Measurements from ENCODE around the gene C22orf39. TPM values are rescaled to one million over a fixed set of nuclear protein-coding genes. Genes with fewer than 3 reads are reported as not detected.

C22orf39 gene
- total and polyA plus RNA-seq, 10 of the 15 experiments (the other 5 are each of a cell fraction or from before 2014, with no cell fraction given): 6.7 to 47.0 (median 26.5) TPM

DNA sequence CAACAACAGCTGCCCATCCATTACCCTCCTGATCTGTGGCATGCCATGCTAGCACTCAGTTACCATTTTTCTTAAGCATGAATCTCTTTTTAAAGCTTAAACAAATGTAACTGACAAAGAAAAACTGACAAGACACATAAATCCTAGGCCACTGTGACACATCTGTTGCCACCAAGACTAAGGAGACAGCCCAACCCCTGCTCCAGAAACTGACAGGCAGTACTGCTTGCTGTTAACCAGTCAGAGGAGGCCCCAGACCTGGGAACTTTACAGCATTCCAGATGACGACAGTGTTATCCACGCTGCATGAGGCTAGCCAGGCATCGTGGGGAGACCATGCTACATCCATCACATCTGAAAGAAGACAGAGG, 49.8 kb downstream of the C22orf39 start:
- no peak overlapping the region for H2AFZ ChIP-seq (ENCODE audit: control insufficient read depth, low read depth, low read length)
- no peaks in the 10 kb centered on the region for H3K9me3 ChIP-seq (replicated peaks; ENCODE audit: control insufficient read depth, insufficient read depth, low read length)
- POLR2A ChIA-PET: no interaction called here
- H3K4me3 ChIP-seq: no peak overlapping the region
- no peaks in the 10 kb centered on the region for H3K4me1 ChIP-seq (ENCODE audit: control insufficient read depth, insufficient read depth, low read length)
- ATAC-seq: no peak
- no peak for DNase-seq (ENCODE audit: low read depth, low spot score)
- H3K36me3 ChIP-seq (ENCODE audit: control insufficient read depth in 2 of 2, insufficient read depth in 2 of 2, low read length in 1 of 2): peaks cover 13 to 25% of the 10 kb centered on the region in 2 experiments; a peak in 3 of 4 replicates
- CTCF ChIA-PET: interaction anchor here (0.8 kb wide), 1 partner anchor 16 kb away, joined by 3 read pairs; no protein-coding TSS in a partner anchor
- no peak for FAIRE-seq
- intact Hi-C loops (cut with micrococcal nuclease; ENCODE audit: unreplicated experiment): no loop called here
- SMC1A ChIA-PET (ENCODE audit: uncharacterized antibody, unreplicated experiment): no interaction called here
- WGBS (ENCODE audit: insufficient coverage, insufficient replicate concordance, low lambda C conversion rate, missing lambda C conversion rate): 96% methylated on average over 3 of the region's 3 CpGs
- RAD21 ChIA-PET (ENCODE audit: unreplicated experiment): no interaction called here
- no peaks in the 10 kb centered on the region for H4K20me1 ChIP-seq (ENCODE audit: control insufficient read depth, insufficient read depth)
- no peak overlapping the region for H3K4me2 ChIP-seq (ENCODE audit: control insufficient read depth, insufficient read depth)
- no peak overlapping the region for H3K9ac ChIP-seq (ENCODE audit: control insufficient read depth, insufficient read depth, low read length)
- no TSS peak for BruUV-seq (replicated peaks)
- no peak overlapping the region for H3K27ac ChIP-seq (ENCODE audit: control insufficient read depth, insufficient read depth)
- in situ Hi-C loops (cut with MboI): no loop called here
- H3K27me3 ChIP-seq (replicated peaks in 1 of 2; ENCODE audit: control insufficient read depth in 2 of 2, insufficient read depth in 2 of 2, low read length in 1 of 2): no peaks in the 10 kb centered on the region
- H3K79me2 ChIP-seq (ENCODE audit: control insufficient read depth, insufficient read depth, low read length): no peaks in the 10 kb centered on the region
- TF ChIP-seq TCF3 (IDR thresholded peaks at IDR 0.05; ENCODE audit: borderline replicate concordance, insufficient read depth, low read depth, low read length): no peak

DNA sequence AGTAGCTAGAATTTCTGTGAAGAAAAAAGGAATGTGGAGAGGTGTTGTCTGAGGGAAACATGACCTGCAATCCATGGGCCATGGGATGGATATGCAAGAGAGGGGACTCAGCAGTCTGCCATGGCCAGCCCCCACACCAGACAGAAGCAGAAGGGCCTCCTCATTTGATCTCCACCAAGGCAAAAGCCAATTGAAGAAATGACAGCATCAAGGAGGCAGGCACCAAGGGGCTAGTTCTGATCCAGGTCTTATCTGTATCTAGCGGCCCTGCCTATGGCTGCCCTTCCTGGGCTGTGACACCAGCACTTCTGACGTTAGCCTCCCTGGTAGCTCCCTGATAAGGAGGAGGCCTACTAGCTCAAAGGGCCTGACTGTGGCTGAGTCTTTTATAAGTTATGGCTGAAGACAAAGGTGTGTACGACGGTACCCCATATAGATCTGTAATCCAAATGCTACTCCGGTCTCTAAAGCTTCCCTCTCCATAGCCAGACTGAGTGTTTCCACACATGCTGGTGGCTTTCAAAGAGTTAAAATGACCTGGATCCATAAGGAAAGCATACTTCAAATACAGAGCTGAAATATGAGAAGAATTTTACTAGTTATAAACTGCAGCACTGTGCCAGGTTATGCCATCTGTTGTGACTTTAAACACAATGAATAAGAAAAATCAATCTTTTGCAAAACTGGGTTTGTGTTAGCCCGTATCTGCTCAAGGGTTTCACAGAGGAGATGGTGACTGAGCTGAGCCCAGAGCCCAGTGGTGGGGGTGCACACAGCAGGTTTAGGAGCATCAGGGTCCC, 50.4 kb downstream of the C22orf39 start:
- H3K4me1 ChIP-seq (ENCODE audit: control insufficient read depth, insufficient read depth, low read length): no peaks in the 10 kb centered on the region
- ATAC-seq (no peak), DNase-seq (ENCODE audit: low read depth, low spot score) (no peak), FAIRE-seq (no peak)
- H3K4me3 ChIP-seq: no peak overlapping the region
- TF ChIP-seq, protein P1, sequence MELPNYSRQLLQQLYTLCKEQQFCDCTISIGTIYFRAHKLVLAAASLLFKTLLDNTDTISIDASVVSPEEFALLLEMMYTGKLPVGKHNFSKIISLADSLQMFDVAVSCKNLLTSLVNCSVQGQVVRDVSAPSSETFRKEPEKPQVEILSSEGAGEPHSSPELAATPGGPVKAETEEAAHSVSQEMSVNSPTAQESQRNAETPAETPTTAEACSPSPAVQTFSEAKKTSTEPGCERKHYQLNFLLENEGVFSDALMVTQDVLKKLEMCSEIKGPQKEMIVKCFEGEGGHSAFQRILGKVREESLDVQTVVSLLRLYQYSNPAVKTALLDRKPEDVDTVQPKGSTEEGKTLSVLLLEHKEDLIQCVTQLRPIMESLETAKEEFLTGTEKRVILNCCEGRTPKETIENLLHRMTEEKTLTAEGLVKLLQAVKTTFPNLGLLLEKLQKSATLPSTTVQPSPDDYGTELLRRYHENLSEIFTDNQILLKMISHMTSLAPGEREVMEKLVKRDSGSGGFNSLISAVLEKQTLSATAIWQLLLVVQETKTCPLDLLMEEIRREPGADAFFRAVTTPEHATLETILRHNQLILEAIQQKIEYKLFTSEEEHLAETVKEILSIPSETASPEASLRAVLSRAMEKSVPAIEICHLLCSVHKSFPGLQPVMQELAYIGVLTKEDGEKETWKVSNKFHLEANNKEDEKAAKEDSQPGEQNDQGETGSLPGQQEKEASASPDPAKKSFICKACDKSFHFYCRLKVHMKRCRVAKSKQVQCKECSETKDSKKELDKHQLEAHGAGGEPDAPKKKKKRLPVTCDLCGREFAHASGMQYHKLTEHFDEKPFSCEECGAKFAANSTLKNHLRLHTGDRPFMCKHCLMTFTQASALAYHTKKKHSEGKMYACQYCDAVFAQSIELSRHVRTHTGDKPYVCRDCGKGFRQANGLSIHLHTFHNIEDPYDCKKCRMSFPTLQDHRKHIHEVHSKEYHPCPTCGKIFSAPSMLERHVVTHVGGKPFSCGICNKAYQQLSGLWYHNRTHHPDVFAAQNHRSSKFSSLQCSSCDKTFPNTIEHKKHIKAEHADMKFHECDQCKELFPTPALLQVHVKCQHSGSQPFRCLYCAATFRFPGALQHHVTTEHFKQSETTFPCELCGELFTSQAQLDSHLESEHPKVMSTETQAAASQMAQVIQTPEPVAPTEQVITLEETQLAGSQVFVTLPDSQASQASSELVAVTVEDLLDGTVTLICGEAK (IDR thresholded peaks at IDR 0.05; ENCODE audit: borderline replicate concordance): no peak
- TF ChIP-seq TCF7 (IDR thresholded peaks at IDR 0.05; ENCODE audit: borderline replicate concordance) (no peak), SREBF2 (IDR thresholded peaks at IDR 0.05; ENCODE audit: low read length) (no peak)
- in situ Hi-C loops (cut with MboI) (no loop called here), intact Hi-C loops (cut with micrococcal nuclease; ENCODE audit: unreplicated experiment) (no loop called here)
- H3K27ac ChIP-seq (ENCODE audit: control insufficient read depth, insufficient read depth): no peak overlapping the region
- POLR2A ChIA-PET: no interaction called here
- H3K79me2 ChIP-seq (ENCODE audit: control insufficient read depth, insufficient read depth, low read length): no peaks in the 10 kb centered on the region
- no TSS peak for BruUV-seq (replicated peaks)
- no peak overlapping the region for H2AFZ ChIP-seq (ENCODE audit: control insufficient read depth, low read depth, low read length)
- SMC1A ChIA-PET (ENCODE audit: uncharacterized antibody, unreplicated experiment): no interaction called here
- RAD21 ChIA-PET (ENCODE audit: unreplicated experiment): no interaction called here
- H3K27me3 ChIP-seq (replicated peaks in 1 of 2; ENCODE audit: control insufficient read depth in 2 of 2, insufficient read depth in 2 of 2, low read length in 1 of 2): no peaks in the 10 kb centered on the region
- no peaks in the 10 kb centered on the region for H4K20me1 ChIP-seq (ENCODE audit: control insufficient read depth, insufficient read depth)
- CTCF ChIA-PET: interaction anchor here (0.8 to 1.3 kb wide), 2 partner anchors 15 to 80 kb away, joined by 3 read pairs; no protein-coding TSS in a partner anchor
- H3K36me3 ChIP-seq (ENCODE audit: control insufficient read depth in 2 of 2, insufficient read depth in 2 of 2, low read length in 1 of 2): peaks cover 13 to 29% of the 10 kb centered on the region in 2 experiments; a peak in 3 of 4 replicates
- 94% methylated on average over 6 of the region's 6 CpGs for WGBS (ENCODE audit: insufficient coverage, insufficient replicate concordance, low lambda C conversion rate, missing lambda C conversion rate)
- no peak overlapping the region for H3K4me2 ChIP-seq (ENCODE audit: control insufficient read depth, insufficient read depth)
- no peaks in the 10 kb centered on the region for H3K9me3 ChIP-seq (replicated peaks; ENCODE audit: control insufficient read depth, insufficient read depth, low read length)
- no peak overlapping the region for H3K9ac ChIP-seq (ENCODE audit: control insufficient read depth, insufficient read depth, low read length)
